ENCODE data around the gene RDH13.
"Not testable (repeated sequence)": the region's sequence is repeated elsewhere in the genome, so short reads cannot be mapped to it uniquely, and the experiment has no call there.

Gene RDH13

GRCh38 chr19:55024111-55024510 lies 38.8 kb downstream of the RDH13 start:
- H3K9me2 ChIP-seq (replicated peaks; ENCODE audit: control insufficient read depth, low read length): no peaks in the 10 kb centered on the region
- no peak overlapping the region for H3K4me3 ChIP-seq (ENCODE audit: low read length)
- no peak for TF ChIP-seq EZH2phosphoT487 (IDR thresholded peaks at IDR 0.05; ENCODE audit: borderline replicate concordance, low read length)
- TF ChIP-seq CTCF (IDR thresholded peaks at IDR 0.05; ENCODE audit: low read depth, low read length, poor library complexity, severe bottlenecking): no peak
- no peak overlapping the region for H3K4me2 ChIP-seq (ENCODE audit: low read length)
- H3K4me1 ChIP-seq (ENCODE audit: control insufficient read depth, low read length): peaks cover 10% of the 10 kb centered on the region; the same call in 1 of the 2 replicates
- peaks cover 7% of the 10 kb centered on the region; the same call in 1 of the 2 replicates for H3K36me3 ChIP-seq (ENCODE audit: control insufficient read depth, low read length)
- peaks cover 19% of the 10 kb centered on the region for H3F3A ChIP-seq (ENCODE audit: control insufficient read depth, insufficient read depth)
- no peak overlapping the region for H3K27ac ChIP-seq (ENCODE audit: low read depth, low read length)
- H4K20me1 ChIP-seq (ENCODE audit: control insufficient read depth, insufficient read depth, low read depth, low read length): no peaks in the 10 kb centered on the region
- peaks cover 44% of the 10 kb centered on the region for H3K9me3 ChIP-seq (ENCODE audit: control insufficient read depth, insufficient read depth, low read length)
- no peaks in the 10 kb centered on the region for H3K27me3 ChIP-seq (ENCODE audit: control insufficient read depth, low read length)
- H3K79me2 ChIP-seq (ENCODE audit: control insufficient read depth, low read length): peaks cover 63% of the 10 kb centered on the region

- not testable (repeated sequence) for H4K20me1 ChIP-seq (ENCODE audit: control insufficient read depth, insufficient read depth, low read depth, low read length); H3K9me2 ChIP-seq (replicated peaks; ENCODE audit: control insufficient read depth, low read length); H3F3A ChIP-seq (ENCODE audit: control insufficient read depth, insufficient read depth); H3K4me1 ChIP-seq (ENCODE audit: control insufficient read depth, low read length); H3K4me2 ChIP-seq (ENCODE audit: low read length); H3K4me3 ChIP-seq (ENCODE audit: low read length); H3K27ac ChIP-seq (ENCODE audit: low read depth, low read length); H3K27me3 ChIP-seq (ENCODE audit: control insufficient read depth, low read length)
- Histone ChIP-seq H3K9me3 (ENCODE audit: control insufficient read depth, insufficient read depth, low read length) (peaks cover 21% of the 10 kb centered on the region; the same call in 1 of the 2 replicates), H3K79me2 (ENCODE audit: control insufficient read depth, low read length) (peaks cover 76% of the 10 kb centered on the region), H3K36me3 (ENCODE audit: control insufficient read depth, low read length) (peaks cover 11% of the 10 kb centered on the region)
Observed at GRCh38 chr19:55020351-55020750, 42.6 kb downstream of the RDH13 start.

DNA sequence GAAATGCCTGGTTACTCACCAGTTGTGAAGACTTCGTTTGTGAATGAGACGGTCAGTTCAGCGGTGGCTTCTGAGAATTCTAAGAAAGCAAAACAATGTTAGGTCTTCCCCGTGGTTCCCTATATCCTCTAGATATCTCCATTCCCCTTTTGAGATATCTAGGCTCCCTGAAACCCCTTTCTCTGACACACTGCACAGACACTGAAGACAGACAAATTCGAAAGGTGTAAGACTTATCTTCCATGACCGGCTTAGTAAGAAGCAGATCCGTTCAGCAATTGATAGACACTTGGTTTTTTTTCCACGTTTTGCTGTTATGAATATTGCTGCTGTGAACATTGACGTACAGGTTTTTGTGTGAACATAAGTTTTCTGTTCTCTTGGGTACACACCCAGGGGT lies 44.3 kb downstream of the RDH13 start:
- Histone ChIP-seq H3K79me2 (ENCODE audit: control insufficient read depth, low read length) (peaks cover 73% of the 10 kb centered on the region), H3K4me3 (ENCODE audit: low read length) (no peak overlapping the region), H3K36me3 (ENCODE audit: control insufficient read depth, low read length) (peaks cover 11% of the 10 kb centered on the region)

GRCh38 chr19:55018216-55018615 lies 44.7 kb downstream of the RDH13 start:
- Histone ChIP-seq H4K20me1 (ENCODE audit: control insufficient read depth, insufficient read depth, low read depth, low read length) (no peaks in the 10 kb centered on the region), H3K79me2 (ENCODE audit: control insufficient read depth, low read length) (peaks cover 71% of the 10 kb centered on the region), H3K9me3 (ENCODE audit: control insufficient read depth, insufficient read depth, low read length) (peaks cover 2% of the 10 kb centered on the region; the same call in 1 of the 2 replicates), H3K4me2 (ENCODE audit: low read length) (no peak overlapping the region), H3K27ac (ENCODE audit: low read depth, low read length) (no peak overlapping the region), H3K9me2 (replicated peaks; ENCODE audit: control insufficient read depth, low read length) (no peaks in the 10 kb centered on the region), H3K4me3 (ENCODE audit: low read length) (no peak overlapping the region), H3K4me1 (ENCODE audit: control insufficient read depth, low read length) (peaks cover 15% of the 10 kb centered on the region), H3K36me3 (ENCODE audit: control insufficient read depth, low read length) (peaks cover 7% of the 10 kb centered on the region), H3F3A (ENCODE audit: control insufficient read depth, insufficient read depth) (no peaks in the 10 kb centered on the region), H3K27me3 (ENCODE audit: control insufficient read depth, low read length) (no peaks in the 10 kb centered on the region)
- no peak for TF ChIP-seq CTCF (IDR thresholded peaks at IDR 0.05; ENCODE audit: low read depth, low read length, poor library complexity, severe bottlenecking)
- no peak for TF ChIP-seq EZH2phosphoT487 (IDR thresholded peaks at IDR 0.05; ENCODE audit: borderline replicate concordance, low read length)

More for the DNA sequence above, 44.3 kb downstream of the RDH13 start:
- Histone ChIP-seq H4K20me1 (ENCODE audit: control insufficient read depth, insufficient read depth, low read depth, low read length) (no peaks in the 10 kb centered on the region), H3K4me2 (ENCODE audit: low read length) (no peak overlapping the region), H3K9me3 (ENCODE audit: control insufficient read depth, insufficient read depth, low read length) (peaks cover 6% of the 10 kb centered on the region; the same call in 1 of the 2 replicates), H3F3A (ENCODE audit: control insufficient read depth, insufficient read depth) (no peaks in the 10 kb centered on the region), H3K27me3 (ENCODE audit: control insufficient read depth, low read length) (no peaks in the 10 kb centered on the region), H3K27ac (ENCODE audit: low read depth, low read length) (no peak overlapping the region), H3K4me1 (ENCODE audit: control insufficient read depth, low read length) (peaks cover 15% of the 10 kb centered on the region), H3K9me2 (replicated peaks; ENCODE audit: control insufficient read depth, low read length) (no peaks in the 10 kb centered on the region)
- TF ChIP-seq EZH2phosphoT487 (IDR thresholded peaks at IDR 0.05; ENCODE audit: borderline replicate concordance, low read length) (no peak), CTCF (IDR thresholded peaks at IDR 0.05; ENCODE audit: low read depth, low read length, poor library complexity, severe bottlenecking) (no peak)
